ENCODE results near the gene ACTG2.

The ACTG2 gene

GRCh38 chr2:73930386-73930785, 37.6 kb downstream of the ACTG2 start:
- DNase-seq (ENCODE audit: low spot score), result no peak
- TF ChIP-seq, protein P1, sequence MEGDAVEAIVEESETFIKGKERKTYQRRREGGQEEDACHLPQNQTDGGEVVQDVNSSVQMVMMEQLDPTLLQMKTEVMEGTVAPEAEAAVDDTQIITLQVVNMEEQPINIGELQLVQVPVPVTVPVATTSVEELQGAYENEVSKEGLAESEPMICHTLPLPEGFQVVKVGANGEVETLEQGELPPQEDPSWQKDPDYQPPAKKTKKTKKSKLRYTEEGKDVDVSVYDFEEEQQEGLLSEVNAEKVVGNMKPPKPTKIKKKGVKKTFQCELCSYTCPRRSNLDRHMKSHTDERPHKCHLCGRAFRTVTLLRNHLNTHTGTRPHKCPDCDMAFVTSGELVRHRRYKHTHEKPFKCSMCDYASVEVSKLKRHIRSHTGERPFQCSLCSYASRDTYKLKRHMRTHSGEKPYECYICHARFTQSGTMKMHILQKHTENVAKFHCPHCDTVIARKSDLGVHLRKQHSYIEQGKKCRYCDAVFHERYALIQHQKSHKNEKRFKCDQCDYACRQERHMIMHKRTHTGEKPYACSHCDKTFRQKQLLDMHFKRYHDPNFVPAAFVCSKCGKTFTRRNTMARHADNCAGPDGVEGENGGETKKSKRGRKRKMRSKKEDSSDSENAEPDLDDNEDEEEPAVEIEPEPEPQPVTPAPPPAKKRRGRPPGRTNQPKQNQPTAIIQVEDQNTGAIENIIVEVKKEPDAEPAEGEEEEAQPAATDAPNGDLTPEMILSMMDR (IDR thresholded peaks at IDR 0.05; ENCODE audit: extremely low read depth, insufficient read depth, missing control alignments), result no peak
- in situ Hi-C loops (cut with MboI; ENCODE audit: low pct_unique_long_range_greater_than_20kb, low sequenced_read_pairs, unreplicated experiment), result no loop called here

DNA sequence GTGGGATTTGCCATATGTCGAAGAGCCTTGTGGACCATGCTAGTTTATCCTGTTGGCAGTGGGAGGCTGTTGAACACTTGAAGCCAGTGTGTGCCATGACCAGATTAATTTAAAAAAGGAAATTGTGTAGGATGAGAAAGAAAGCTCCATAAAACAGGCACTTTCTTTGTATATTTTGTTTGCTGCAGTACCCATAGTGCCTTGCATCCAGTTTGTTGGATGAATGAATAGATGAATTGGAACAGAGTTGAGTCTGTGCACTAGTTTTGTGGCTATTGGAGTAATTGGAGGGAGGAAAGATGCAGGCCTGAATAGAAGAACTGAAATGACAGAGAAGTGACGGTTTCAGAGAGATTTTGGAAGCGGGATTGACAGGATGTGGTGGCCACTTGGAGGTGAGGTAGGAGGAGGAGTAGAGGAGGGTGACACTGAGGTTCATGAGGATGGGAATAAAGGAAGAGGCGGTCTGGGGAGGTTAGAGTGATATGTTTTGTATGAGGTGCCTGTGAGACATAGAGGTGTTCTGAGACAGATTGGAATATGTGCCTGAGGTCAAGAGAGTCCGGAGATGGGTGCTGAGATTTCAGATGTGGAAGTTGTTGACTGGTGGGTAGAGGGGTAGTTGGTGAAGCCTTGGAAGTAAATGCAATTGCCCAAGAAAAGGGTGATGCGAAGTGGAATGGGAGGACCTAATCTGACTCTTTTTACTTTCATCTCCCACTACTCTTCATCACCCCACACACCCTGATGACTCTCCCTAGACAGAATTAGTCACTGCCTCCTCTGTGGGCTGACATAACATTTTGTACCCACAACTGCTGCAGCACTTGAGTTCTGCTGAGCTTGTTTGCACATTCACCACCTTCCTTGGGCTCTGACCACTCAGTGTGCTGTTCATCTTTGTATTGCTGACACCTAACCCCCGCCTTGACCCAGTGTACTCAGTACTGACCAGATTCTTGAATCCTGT, 39.0 kb downstream of the ACTG2 start:
- in situ Hi-C loops (cut with MboI; ENCODE audit: low pct_unique_long_range_greater_than_20kb, low sequenced_read_pairs, unreplicated experiment), result no loop called here
- DNase-seq (ENCODE audit: low spot score), result no peak
- TF ChIP-seq, protein P1 (IDR thresholded peaks at IDR 0.05; ENCODE audit: extremely low read depth, insufficient read depth, missing control alignments), result no peak

DNA sequence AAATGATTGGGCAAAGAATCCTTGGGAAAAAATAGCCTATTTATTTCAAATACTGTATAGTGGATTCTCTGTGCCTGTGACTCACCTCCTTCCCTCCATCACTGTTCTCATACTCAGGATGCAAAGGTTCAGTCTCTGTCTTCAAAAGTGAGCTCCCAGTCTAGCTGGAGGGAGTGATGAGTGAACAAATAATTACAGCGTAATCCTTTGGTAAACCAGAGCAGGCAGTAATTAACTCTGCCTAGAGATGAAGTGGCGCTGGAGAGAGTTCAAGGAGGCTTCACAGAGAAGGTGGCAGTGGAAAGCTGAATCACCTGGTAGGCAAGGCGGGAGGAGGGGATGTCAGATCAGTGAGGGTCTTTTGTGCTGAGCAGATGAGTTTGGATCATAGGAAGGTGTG, 40.4 kb downstream of the ACTG2 start:
- TF ChIP-seq, protein P1 (IDR thresholded peaks at IDR 0.05; ENCODE audit: extremely low read depth, insufficient read depth, missing control alignments), result no peak
- in situ Hi-C loops (cut with MboI; ENCODE audit: low pct_unique_long_range_greater_than_20kb, low sequenced_read_pairs, unreplicated experiment), result no loop called here
- no peak for DNase-seq (ENCODE audit: low spot score)

DNA sequence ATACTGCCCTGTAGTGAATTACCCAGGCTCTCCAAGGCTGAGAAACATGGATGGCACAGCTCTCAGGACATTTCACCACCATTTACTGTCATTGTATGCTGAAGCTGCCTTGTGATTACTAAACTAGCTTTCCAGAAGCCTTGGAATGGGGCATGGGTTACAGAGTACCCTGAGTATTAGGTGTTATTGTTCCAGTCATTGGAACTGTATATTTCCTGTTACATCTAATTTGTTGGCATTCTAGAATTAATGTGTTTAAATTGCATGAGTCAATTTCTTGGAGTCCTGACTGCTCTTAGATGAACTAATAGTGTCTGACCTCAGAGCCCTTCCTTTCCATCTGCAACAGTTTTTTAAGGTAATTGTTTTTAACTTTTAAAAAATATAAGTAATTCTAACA, 42.8 kb downstream of the ACTG2 start:
- TF ChIP-seq, protein P1 (IDR thresholded peaks at IDR 0.05; ENCODE audit: extremely low read depth, insufficient read depth, missing control alignments), result no peak
- in situ Hi-C loops (cut with MboI; ENCODE audit: low pct_unique_long_range_greater_than_20kb, low sequenced_read_pairs, unreplicated experiment), result no loop called here
- no peak for DNase-seq (ENCODE audit: low spot score)

DNA sequence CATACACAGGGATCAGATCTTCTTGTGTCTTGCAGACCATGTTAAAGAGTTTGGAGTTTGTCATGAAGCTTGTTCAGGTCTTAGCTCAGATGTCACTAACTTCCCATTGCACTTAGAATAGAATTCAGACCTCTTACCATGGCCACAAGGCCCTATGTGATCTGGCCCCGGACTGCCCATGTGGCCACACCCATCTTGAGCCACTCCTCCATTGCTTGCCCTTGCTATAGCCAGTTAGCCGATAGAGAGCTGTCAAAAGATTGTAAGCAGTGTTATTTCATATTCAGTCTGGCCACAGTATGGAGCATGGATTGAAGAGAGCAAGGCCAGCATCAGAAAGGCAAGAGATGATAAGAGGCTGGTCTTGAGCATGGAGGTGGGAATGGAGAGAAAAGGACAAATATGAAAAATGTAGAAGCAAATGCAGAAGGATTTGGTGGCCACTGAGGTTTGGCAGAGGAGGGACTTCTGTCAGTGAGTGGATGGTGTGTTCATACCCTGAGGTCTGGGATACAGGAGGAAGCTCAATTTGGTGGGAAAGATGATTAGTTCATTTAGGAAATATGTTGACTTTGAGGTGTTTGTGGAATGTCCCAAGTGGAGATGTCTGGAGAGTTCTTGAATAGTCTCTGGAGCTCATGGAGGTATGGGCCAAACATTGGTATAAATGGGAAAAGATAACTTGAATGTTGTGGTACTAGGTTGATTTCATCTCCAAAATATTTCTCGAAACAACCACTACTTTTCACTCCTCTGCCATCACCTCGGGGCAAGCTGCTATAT, 44.5 kb downstream of the ACTG2 start:
- no peak for DNase-seq (ENCODE audit: low spot score)
- TF ChIP-seq, protein P1 (IDR thresholded peaks at IDR 0.05; ENCODE audit: extremely low read depth, insufficient read depth, missing control alignments), result no peak
- in situ Hi-C loops (cut with MboI; ENCODE audit: low pct_unique_long_range_greater_than_20kb, low sequenced_read_pairs, unreplicated experiment), result no loop called here

DNA sequence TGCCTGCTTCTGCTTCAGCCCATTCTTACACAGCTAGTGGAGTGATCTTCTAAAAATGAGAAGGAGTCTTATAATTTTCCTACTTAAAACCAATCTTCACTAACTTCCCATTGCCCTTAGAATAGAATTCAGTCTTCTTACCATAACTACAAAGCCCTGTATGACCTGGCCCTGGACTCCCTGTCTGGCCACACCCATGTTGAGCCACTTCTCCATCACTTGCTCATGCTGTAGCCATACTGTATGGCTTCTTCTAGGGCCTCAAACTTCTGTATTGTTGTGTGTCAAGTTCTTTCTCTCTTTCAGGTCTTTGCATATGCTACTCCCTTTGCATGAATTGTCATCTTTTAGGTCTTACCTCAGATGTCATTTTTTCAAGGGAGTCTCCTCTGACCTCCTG, 45.1 kb downstream of the ACTG2 start:
- in situ Hi-C loops (cut with MboI; ENCODE audit: low pct_unique_long_range_greater_than_20kb, low sequenced_read_pairs, unreplicated experiment), result no loop called here
- no peak for DNase-seq (ENCODE audit: low spot score)
- TF ChIP-seq, protein P1 (IDR thresholded peaks at IDR 0.05; ENCODE audit: extremely low read depth, insufficient read depth, missing control alignments), result no peak
